Lower leg skin (tissue), 3 donors: Measurements from ENCODE around the gene MACROD1.
A peak's percentile ranks its signal among the peaks of the same experiment; 100 is the strongest.

ENCODE experiments used
- CTCF ChIP-seq, 3 donors: fragments of 450-650 bp; IDR thresholded peaks; one replicate each; pipeline ENCODE4 v1.5.1; 2016; ENCODE audit warnings: antibody characterized with exemption in 3 of 3, mild to moderate bottlenecking in 3 of 3, moderate library complexity in 2 of 3
- POLR2A ChIP-seq, 2 donors: fragments of 450-650 bp; IDR thresholded peaks; one replicate each; pipeline ENCODE4 v1.6.1; 2016 to 2017; ENCODE audit warnings: antibody characterized with exemption in 2 of 2, mild to moderate bottlenecking in 1 of 2, moderate library complexity in 1 of 2

GRCh38 chr11:64152841-64153691, 12.8 kb downstream of the MACROD1 start:
- peak in 1 of 3 donors; percentile 85 for TF ChIP-seq CTCF (IDR thresholded peaks at IDR 0.05)
- no peak for TF ChIP-seq POLR2A (IDR thresholded peaks at IDR 0.05)
